Osteocyte (in vitro differentiated cells): ENCODE results near the gene FOXI2. TPM values are rescaled to one million over a fixed set of nuclear protein-coding genes. Genes with fewer than 3 reads are reported as not detected.

ENCODE experiments used
- DNase-seq: peaks from one replicate; pipeline ENCODE4 v3.0.0; 2021; ENCODE audit warnings: mixed read lengths; ENCODE audit not compliant: unreplicated experiment; ENCODE audit errors: extremely low spot score
- H3K27ac Mint-ChIP-seq: one replicate; pipeline ENCODE4 v1.8.0; 2021; ENCODE audit warnings: mild to moderate bottlenecking, mixed read lengths; ENCODE audit not compliant: unreplicated experiment
- H3K27me3 Mint-ChIP-seq: one replicate; pipeline ENCODE4 v1.8.0; 2021; ENCODE audit warnings: mixed read lengths; ENCODE audit not compliant: unreplicated experiment
- H3K36me3 Mint-ChIP-seq: one replicate; pipeline ENCODE4 v1.8.0; 2021; ENCODE audit warnings: mixed read lengths; ENCODE audit not compliant: unreplicated experiment
- H3K4me1 Mint-ChIP-seq: one replicate; pipeline ENCODE4 v1.8.0; 2021; ENCODE audit warnings: mixed read lengths; ENCODE audit not compliant: unreplicated experiment
- H3K4me3 Mint-ChIP-seq: one replicate; pipeline ENCODE4 v1.8.0; 2021; ENCODE audit warnings: mild to moderate bottlenecking, moderate library complexity, mixed read lengths; ENCODE audit not compliant: unreplicated experiment
- H3K9me3 Mint-ChIP-seq: one replicate; pipeline ENCODE4 v1.8.0; 2021; ENCODE audit warnings: mixed read lengths; ENCODE audit not compliant: unreplicated experiment
- CTCF ChIP-seq: fragments of 200-600 bp; sonication (generic); IDR thresholded peaks from 2 replicates; pipeline ENCODE4 v1.5.0; 2021; ENCODE audit warnings: antibody characterized with exemption, mild to moderate bottlenecking, moderate library complexity
- long read RNA-seq: library from polyadenylated mRNA; unstranded; transcript quantifications from one replicate; pipeline ENCODE4 v2.0.0, GENCODE V29; 2021
- total RNA-seq: library from RNA; stranded (reverse); gene quantifications from 2 replicates; pipeline ENCODE4 v1.2.1, GENCODE V29; 2021

The FOXI2 gene
- total RNA-seq = not detected in 2 replicates
- long read RNA-seq = 0 reads

GRCh38 chr10:127736915-127737562 is at the start of gene FOXI2:
FOXI2 (plus strand) TSS chr10:127737185; CDS start chr10:127737274, 89 bp downstream.
- H3K27ac Mint-ChIP-seq = no peak within 1 kb of the TSS
- no peaks in the 10 kb centered on the region for H3K9me3 Mint-ChIP-seq
- no peaks in the 10 kb centered on the region for H3K4me1 Mint-ChIP-seq
- peaks cover 32% of the 10 kb centered on the region for H3K27me3 Mint-ChIP-seq
- no peak for TF ChIP-seq CTCF
- H3K4me3 Mint-ChIP-seq = no peak within 1 kb of the TSS
- DNase-seq = no peak
- H3K36me3 Mint-ChIP-seq = no peaks in the 10 kb centered on the region

DNA sequence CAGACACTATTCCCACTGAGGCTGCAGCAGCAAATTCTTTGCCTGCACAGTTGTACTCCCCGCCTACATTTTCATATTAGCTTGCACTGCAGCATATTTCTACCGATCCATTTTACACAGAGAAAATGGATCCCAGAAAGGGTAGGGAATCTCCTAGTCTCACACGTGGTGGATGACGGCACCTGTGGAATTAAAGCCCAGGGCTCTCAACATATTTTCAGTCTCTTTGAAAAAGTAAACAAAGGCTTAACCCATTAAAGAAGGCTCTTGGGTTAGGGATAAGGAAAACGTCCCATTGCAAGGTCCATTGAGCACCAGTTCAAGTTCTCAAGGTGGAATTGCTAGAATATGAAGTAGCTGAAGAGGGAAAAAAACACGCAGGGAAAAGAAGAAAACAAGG is 49.4 kb upstream of the FOXI2 start:
- Mint-ChIP-seq H3K9me3 (peaks cover 4% of the 10 kb centered on the region), H3K4me1 (no peaks in the 10 kb centered on the region), H3K27me3 (no peaks in the 10 kb centered on the region), H3K27ac (no peak overlapping the region), H3K4me3 (no peak overlapping the region), H3K36me3 (no peaks in the 10 kb centered on the region)
- DNase-seq = no peak
- TF ChIP-seq CTCF = no peak

- H3K4me1 Mint-ChIP-seq = no peaks in the 10 kb centered on the region
- no peaks in the 10 kb centered on the region for H3K9me3 Mint-ChIP-seq
- H3K36me3 Mint-ChIP-seq = no peaks in the 10 kb centered on the region
- no peak for DNase-seq
- no peaks in the 10 kb centered on the region for H3K27me3 Mint-ChIP-seq
- no peak overlapping the region for H3K4me3 Mint-ChIP-seq
- TF ChIP-seq CTCF = no peak
- no peak overlapping the region for H3K27ac Mint-ChIP-seq
Measured at GRCh38 chr10:127690176-127690835, 46.7 kb upstream of the FOXI2 start.

GRCh38 chr10:127694580-127695193 is 42.3 kb upstream of the FOXI2 start:
- no peak for DNase-seq
- H3K36me3 Mint-ChIP-seq = no peaks in the 10 kb centered on the region
- no peak overlapping the region for H3K4me3 Mint-ChIP-seq
- H3K4me1 Mint-ChIP-seq = no peaks in the 10 kb centered on the region
- H3K27ac Mint-ChIP-seq = no peak overlapping the region
- no peaks in the 10 kb centered on the region for H3K27me3 Mint-ChIP-seq
- TF ChIP-seq CTCF = peak; percentile 36
- H3K9me3 Mint-ChIP-seq = no peaks in the 10 kb centered on the region

GRCh38 chr10:127695431-127695830 is 41.6 kb upstream of the FOXI2 start:
- DNase-seq = no peak
- TF ChIP-seq CTCF = no peak
- no peak overlapping the region for H3K27ac Mint-ChIP-seq
- no peaks in the 10 kb centered on the region for H3K27me3 Mint-ChIP-seq
- H3K4me3 Mint-ChIP-seq = no peak overlapping the region
- no peaks in the 10 kb centered on the region for H3K9me3 Mint-ChIP-seq
- no peaks in the 10 kb centered on the region for H3K4me1 Mint-ChIP-seq
- H3K36me3 Mint-ChIP-seq = no peaks in the 10 kb centered on the region
